CD14-positive monocyte (primary cell): ENCODE data around the gene ACSS3. TPM values are rescaled to one million over a fixed set of nuclear protein-coding genes. Genes with fewer than 3 reads are reported as not detected.

Experiments
- DNase-seq, 3 donors: peaks; one replicate each; pipeline ENCODE4 v3.0.0-alpha.2; 2011 to 2022
- H2AFZ ChIP-seq: 2 replicates; pipeline ENCODE4 v1.6.0; 2012; ENCODE audit warnings: mild to moderate bottlenecking, low read depth, low read length, inconsistent platforms; ENCODE audit not compliant: insufficient read depth, poor library complexity, severe bottlenecking
- H3K27ac ChIP-seq, 2 donors: 1 replicate in 1 of 2; 2 replicates in 1 of 2; pipeline ENCODE4 v1.5.1; 2012 to 2013; ENCODE audit warnings: low read length in 2 of 2, control low read depth in 1 of 2, inconsistent platforms in 1 of 2, low read depth in 1 of 2, mild to moderate bottlenecking in 1 of 2
- H3K27me3 ChIP-seq, 2 donors: one replicate each; pipeline versions ENCODE4 v1.6.0 to v1.6.1; 2011 to 2013; ENCODE audit warnings: low read length in 2 of 2; ENCODE audit not compliant: control insufficient read depth in 2 of 2, insufficient read depth in 2 of 2
- H3K36me3 ChIP-seq, 2 donors: replicated peaks in 1 of 2; 1 replicate in 1 of 2; 2 replicates in 1 of 2; pipeline versions ENCODE4 v1.5.1 to v1.6.1; 2012 to 2013; ENCODE audit warnings: low read length in 2 of 2, control low read depth in 1 of 2, inconsistent platforms in 1 of 2, mild to moderate bottlenecking in 1 of 2; ENCODE audit not compliant: insufficient read depth in 2 of 2, control insufficient read depth in 1 of 2
- H3K4me1 ChIP-seq, 2 donors: 1 replicate in 1 of 2; 2 replicates in 1 of 2; pipeline versions ENCODE4 v1.5.1 to v1.6.1; 2012 to 2013; ENCODE audit warnings: low read length in 2 of 2, control low read depth in 1 of 2, inconsistent platforms in 1 of 2, mild to moderate bottlenecking in 1 of 2, moderate library complexity in 1 of 2; ENCODE audit not compliant: insufficient read depth in 2 of 2, control insufficient read depth in 1 of 2
- H3K4me2 ChIP-seq: replicated peaks from 2 replicates; pipeline ENCODE3; 2012; ENCODE audit warnings: low read length, moderate library complexity, mild to moderate bottlenecking; ENCODE audit not compliant: poor library complexity, severe bottlenecking; ENCODE audit errors: extremely low read depth
- H3K4me3 ChIP-seq, 3 experiments: fragments of 200-600 bp in 1 of 3; sonication (generic) in 1 of 3; replicated peaks in 1 of 3; 1 replicate in 2 of 3; 2 replicates in 1 of 3; pipeline ENCODE4 v1.5.1; 2011 to 2013; ENCODE audit warnings: low read length in 3 of 3, mild to moderate bottlenecking in 3 of 3, control low read depth in 2 of 3, low read depth in 2 of 3, inconsistent platforms in 1 of 3, moderate library complexity in 1 of 3
- H3K79me2 ChIP-seq: 2 replicates; pipeline ENCODE4 v1.6.0; 2012; ENCODE audit warnings: mild to moderate bottlenecking, control low read depth, inconsistent platforms, low read length, moderate library complexity; ENCODE audit not compliant: insufficient read depth
- H3K9ac ChIP-seq: 2 replicates; pipeline ENCODE4 v1.6.0; 2017; ENCODE audit warnings: low read length, mild to moderate bottlenecking; ENCODE audit not compliant: insufficient read depth, poor library complexity, severe bottlenecking
- H3K9me3 ChIP-seq, 2 donors: replicated peaks in 1 of 2; 1 replicate in 1 of 2; 2 replicates in 1 of 2; pipeline versions ENCODE4 v1.5.1 to v1.6.1; 2012 to 2013; ENCODE audit warnings: low read length in 2 of 2, control low read depth in 1 of 2; ENCODE audit not compliant: control insufficient read depth in 1 of 2, insufficient read depth in 1 of 2
- H4K20me1 ChIP-seq: 2 replicates; pipeline ENCODE4 v1.6.0; 2012; ENCODE audit warnings: mild to moderate bottlenecking, low read length, control low read depth, moderate library complexity; ENCODE audit not compliant: insufficient read depth
- H3K27ac Mint-ChIP-seq, 7 donors: one replicate each; pipeline ENCODE4 v1.8.0; 2020; ENCODE audit warnings: mild to moderate bottlenecking in 7 of 7, mixed read lengths in 7 of 7, moderate library complexity in 6 of 7, inconsistent platforms in 2 of 7
- H3K27me3 Mint-ChIP-seq, 3 donors: one replicate each; pipeline ENCODE4 v1.8.0; 2021 to 2022; ENCODE audit warnings: low read depth in 3 of 3, mild to moderate bottlenecking in 3 of 3, mixed read lengths in 3 of 3, moderate library complexity in 3 of 3, inconsistent platforms in 1 of 3
- H3K36me3 Mint-ChIP-seq, 2 donors: one replicate each; pipeline ENCODE4 v1.8.0; 2020; ENCODE audit warnings: mixed read lengths in 2 of 2, inconsistent platforms in 1 of 2, mild to moderate bottlenecking in 1 of 2
- H3K4me1 Mint-ChIP-seq: one replicate; pipeline ENCODE4 v1.8.0; 2020; ENCODE audit warnings: mild to moderate bottlenecking, mixed read lengths
- H3K4me3 Mint-ChIP-seq, 2 donors: one replicate each; pipeline ENCODE4 v1.8.0; 2020; ENCODE audit warnings: mild to moderate bottlenecking in 2 of 2, mixed read lengths in 2 of 2, moderate library complexity in 1 of 2
- H3K9me3 Mint-ChIP-seq, 7 donors: one replicate each; pipeline ENCODE4 v1.8.0; 2020 to 2022; ENCODE audit warnings: mixed read lengths in 7 of 7, mild to moderate bottlenecking in 6 of 7, moderate library complexity in 6 of 7, inconsistent platforms in 2 of 7
- CTCF ChIP-seq: fragments of 200-600 bp; IDR thresholded peaks from one replicate; pipeline ENCODE4 v1.8.0; 2022; ENCODE audit warnings: antibody characterized with exemption, mild to moderate bottlenecking
- WGBS: methylation state at CpG from one replicate; pipeline ENCODE4 v1.1.5; 2013; ENCODE audit warnings: missing lambda C conversion rate; ENCODE audit not compliant: insufficient coverage; 5-methylcytosine and 5-hydroxymethylcytosine counted together
- intact Hi-C, 2 donors: fragments of 100-400 bp; cut with micrococcal nuclease; formaldehyde crosslinking; loops; one replicate each; pipeline versions ENCODE4 v1.15.0 to v1.15.1; 2023
- polyA plus RNA-seq, 3 donors: library from polyadenylated mRNA; depleted of rRNA in 1 of 3; unstranded in 2 of 3; stranded (reverse) in 1 of 3; fragments of 300-500 nt in 2 of 3; fragments of >200 nt in 1 of 3; fragmentation: Illumina TruSeq in 2 of 3; gene quantifications; 1 replicate in 2 of 3; 2 replicates in 1 of 3; pipeline ENCODE4 v1.2.3, GENCODE V29; 2012 to 2021

ACSS3 gene
- polyA plus RNA-seq, 3 donors: 0.09 to 0.16 TPM; not detected in 1

- no peaks in the 10 kb centered on the region for H3K36me3 Mint-ChIP-seq
- no peak for TF ChIP-seq CTCF
- Histone ChIP-seq H4K20me1 (no peaks in the 10 kb centered on the region), H3K36me3 (no peaks in the 10 kb centered on the region), H3K4me3 (no peak overlapping the region), H3K9me3 (peaks cover 0 to 3% of the 10 kb centered on the region in 2 donors), H3K9ac (no peak overlapping the region), H3K27me3 (no peaks in the 10 kb centered on the region), H3K4me1 (no peaks in the 10 kb centered on the region), H3K79me2 (no peaks in the 10 kb centered on the region), H3K27ac (no peak overlapping the region), H3K4me2 (no peak overlapping the region), H2AFZ (no peak overlapping the region)
- intact Hi-C loops: no loop called here
- no peak overlapping the region for H3K4me3 Mint-ChIP-seq
- no peaks in the 10 kb centered on the region for H3K4me1 Mint-ChIP-seq
- DNase-seq: no peak
- no peak overlapping the region for H3K27ac Mint-ChIP-seq
- H3K27me3 Mint-ChIP-seq: peaks cover 0 to 2% (median 0%) of the 10 kb centered on the region in 3 donors
- H3K9me3 Mint-ChIP-seq: peaks cover 0 to 6% (median 0%) of the 10 kb centered on the region in 7 donors
Measured at GRCh38 chr12:81170072-81170471, 92.2 kb downstream of the ACSS3 start.

GRCh38 chr12:81172851-81173250, 95.0 kb downstream of the ACSS3 start:
- Histone ChIP-seq H3K4me3 (no peak overlapping the region), H3K9me3 (peaks cover 7 to 9% of the 10 kb centered on the region in 2 donors), H3K9ac (no peak overlapping the region), H3K4me2 (no peak overlapping the region), H4K20me1 (no peaks in the 10 kb centered on the region), H3K36me3 (no peaks in the 10 kb centered on the region), H3K79me2 (no peaks in the 10 kb centered on the region), H3K27ac (no peak overlapping the region), H2AFZ (no peak overlapping the region), H3K27me3 (no peaks in the 10 kb centered on the region), H3K4me1 (no peaks in the 10 kb centered on the region)
- no peak for DNase-seq
- Mint-ChIP-seq H3K27ac (no peak overlapping the region), H3K4me1 (no peaks in the 10 kb centered on the region), H3K9me3 (peaks cover 0 to 11% (median 8%) of the 10 kb centered on the region in 7 donors), H3K36me3 (no peaks in the 10 kb centered on the region), H3K4me3 (no peak overlapping the region), H3K27me3 (no peaks in the 10 kb centered on the region)
- WGBS: no CpG with 5 or more reads among the region's 2 CpGs
- TF ChIP-seq CTCF: no peak
- intact Hi-C loops: no loop called here
